ENCODE measurements around the gene ATG16L1.

The ATG16L1 gene

DNA sequence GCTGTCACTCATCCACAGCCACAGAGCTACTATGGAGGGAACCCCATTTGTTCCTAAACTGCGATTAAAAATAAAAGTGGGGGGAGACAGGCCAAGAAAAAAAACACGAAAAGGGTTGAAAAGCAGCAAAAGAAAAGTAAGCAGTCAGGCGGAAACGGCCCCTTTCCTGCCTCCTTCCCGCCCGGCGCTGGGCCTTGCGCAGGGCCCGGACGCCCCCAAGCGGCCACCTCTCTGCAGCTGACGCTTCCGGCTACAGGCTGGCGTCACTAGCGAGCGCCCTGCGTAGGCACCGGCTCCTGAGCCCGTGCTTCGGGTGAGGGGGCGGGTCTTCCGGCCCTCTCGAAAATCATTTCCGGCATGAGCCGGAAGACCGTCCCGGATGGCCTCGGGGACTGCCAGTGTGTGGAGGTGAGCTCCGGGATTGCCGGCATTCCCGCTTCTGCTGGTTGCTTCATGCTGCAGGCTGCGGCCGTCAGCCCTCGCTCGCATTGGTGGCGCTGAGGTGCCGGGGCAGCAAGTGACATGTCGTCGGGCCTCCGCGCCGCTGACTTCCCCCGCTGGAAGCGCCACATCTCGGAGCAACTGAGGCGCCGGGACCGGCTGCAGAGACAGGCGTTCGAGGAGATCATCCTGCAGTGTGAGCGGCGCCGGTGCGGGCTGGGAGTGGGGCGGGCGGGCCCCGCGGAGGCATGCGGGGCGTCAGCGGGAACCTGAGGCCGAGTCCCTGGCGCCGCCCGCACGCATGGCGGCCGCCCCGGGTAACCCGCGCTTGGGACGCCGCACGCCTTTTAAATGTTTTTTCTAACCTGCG lies at the start of gene ATG16L1:
ATG16L1 (plus strand) TSS at position 368 of the 811 bp plus-strand sequence; CDS start at position 523, 155 bp downstream.
- H3K36me3 ChIP-seq (ENCODE audit: insufficient read depth, low read length), result peaks cover 32% of the 10 kb centered on the region
- H3F3A ChIP-seq (ENCODE audit: insufficient read depth, low read length), result no peaks in the 10 kb centered on the region
- H3K27me3 ChIP-seq (ENCODE audit: insufficient read depth, low read length), result no peaks in the 10 kb centered on the region
- TF ChIP-seq, protein P1, sequence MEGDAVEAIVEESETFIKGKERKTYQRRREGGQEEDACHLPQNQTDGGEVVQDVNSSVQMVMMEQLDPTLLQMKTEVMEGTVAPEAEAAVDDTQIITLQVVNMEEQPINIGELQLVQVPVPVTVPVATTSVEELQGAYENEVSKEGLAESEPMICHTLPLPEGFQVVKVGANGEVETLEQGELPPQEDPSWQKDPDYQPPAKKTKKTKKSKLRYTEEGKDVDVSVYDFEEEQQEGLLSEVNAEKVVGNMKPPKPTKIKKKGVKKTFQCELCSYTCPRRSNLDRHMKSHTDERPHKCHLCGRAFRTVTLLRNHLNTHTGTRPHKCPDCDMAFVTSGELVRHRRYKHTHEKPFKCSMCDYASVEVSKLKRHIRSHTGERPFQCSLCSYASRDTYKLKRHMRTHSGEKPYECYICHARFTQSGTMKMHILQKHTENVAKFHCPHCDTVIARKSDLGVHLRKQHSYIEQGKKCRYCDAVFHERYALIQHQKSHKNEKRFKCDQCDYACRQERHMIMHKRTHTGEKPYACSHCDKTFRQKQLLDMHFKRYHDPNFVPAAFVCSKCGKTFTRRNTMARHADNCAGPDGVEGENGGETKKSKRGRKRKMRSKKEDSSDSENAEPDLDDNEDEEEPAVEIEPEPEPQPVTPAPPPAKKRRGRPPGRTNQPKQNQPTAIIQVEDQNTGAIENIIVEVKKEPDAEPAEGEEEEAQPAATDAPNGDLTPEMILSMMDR (IDR thresholded peaks at IDR 0.05; ENCODE audit: low read length), result peak; percentile 97
- TF ChIP-seq EZH2 (IDR thresholded peaks at IDR 0.05; ENCODE audit: borderline replicate concordance, low read length), result no peak
- H2AFZ ChIP-seq (ENCODE audit: low read length), result peak within 1 kb of the TSS; percentile 59
- H3K79me2 ChIP-seq (ENCODE audit: insufficient read depth, low read length), result peaks cover 32% of the 10 kb centered on the region
- peak within 1 kb of the TSS; percentile 78 for H3K9ac ChIP-seq (ENCODE audit: low read length)
- H3K4me2 ChIP-seq (ENCODE audit: low read length), result peak within 1 kb of the TSS; percentile 85
- H3K27ac ChIP-seq (ENCODE audit: low read depth, low read length, poor library complexity, severe bottlenecking), result peak within 1 kb of the TSS; percentile 64
- no peaks in the 10 kb centered on the region for H3K9me2 ChIP-seq (ENCODE audit: low read depth, low read length)
- H3K4me3 ChIP-seq (ENCODE audit: low read depth, low read length, poor library complexity, severe bottlenecking), result peak within 1 kb of the TSS; percentile 80
- no peaks in the 10 kb centered on the region for H4K20me1 ChIP-seq (ENCODE audit: insufficient read depth, low read length)
- H3K4me1 ChIP-seq (ENCODE audit: insufficient read depth, low read length, severe bottlenecking), result peaks cover 26% of the 10 kb centered on the region
- no peaks in the 10 kb centered on the region for H3K9me3 ChIP-seq (ENCODE audit: low read length)

DNA sequence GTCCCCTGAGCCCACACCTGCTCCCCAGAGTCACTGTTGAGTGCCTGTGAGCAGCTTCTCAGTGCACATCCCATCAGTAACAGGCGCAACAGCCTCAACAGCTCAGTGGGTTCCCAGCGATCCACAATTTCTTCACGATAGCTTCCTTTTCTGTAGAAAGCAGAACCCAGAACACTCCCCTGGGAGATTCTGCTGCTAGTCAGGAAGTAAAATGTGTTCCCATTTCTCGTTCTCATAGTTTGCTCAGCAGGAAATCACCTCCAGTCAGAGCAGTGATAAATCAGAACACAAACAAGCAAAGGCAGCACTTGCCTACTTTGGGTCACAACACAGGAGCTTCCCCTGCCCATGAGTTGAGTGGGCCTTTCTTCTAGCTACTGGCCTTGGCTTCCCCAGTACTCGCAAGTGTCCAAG lies 48.9 kb upstream of the ATG16L1 start:
- Histone ChIP-seq H3K4me2 (ENCODE audit: low read length) (no peak overlapping the region), H3K27ac (ENCODE audit: low read depth, low read length, poor library complexity, severe bottlenecking) (no peak overlapping the region), H3F3A (ENCODE audit: insufficient read depth, low read length) (no peaks in the 10 kb centered on the region), H3K9me3 (ENCODE audit: low read length) (no peaks in the 10 kb centered on the region), H4K20me1 (ENCODE audit: insufficient read depth, low read length) (no peaks in the 10 kb centered on the region), H3K9ac (ENCODE audit: low read length) (no peak overlapping the region), H3K4me1 (ENCODE audit: insufficient read depth, low read length, severe bottlenecking) (no peaks in the 10 kb centered on the region), H3K4me3 (ENCODE audit: low read depth, low read length, poor library complexity, severe bottlenecking) (no peak overlapping the region), H3K27me3 (ENCODE audit: insufficient read depth, low read length) (no peaks in the 10 kb centered on the region), H3K9me2 (ENCODE audit: low read depth, low read length) (no peaks in the 10 kb centered on the region), H3K36me3 (ENCODE audit: insufficient read depth, low read length) (peaks cover 45% of the 10 kb centered on the region), H2AFZ (ENCODE audit: low read length) (no peak overlapping the region), H3K79me2 (ENCODE audit: insufficient read depth, low read length) (no peaks in the 10 kb centered on the region)
- TF ChIP-seq EZH2 (IDR thresholded peaks at IDR 0.05; ENCODE audit: borderline replicate concordance, low read length), result no peak
- TF ChIP-seq, protein P1 (IDR thresholded peaks at IDR 0.05; ENCODE audit: low read length), result no peak

DNA sequence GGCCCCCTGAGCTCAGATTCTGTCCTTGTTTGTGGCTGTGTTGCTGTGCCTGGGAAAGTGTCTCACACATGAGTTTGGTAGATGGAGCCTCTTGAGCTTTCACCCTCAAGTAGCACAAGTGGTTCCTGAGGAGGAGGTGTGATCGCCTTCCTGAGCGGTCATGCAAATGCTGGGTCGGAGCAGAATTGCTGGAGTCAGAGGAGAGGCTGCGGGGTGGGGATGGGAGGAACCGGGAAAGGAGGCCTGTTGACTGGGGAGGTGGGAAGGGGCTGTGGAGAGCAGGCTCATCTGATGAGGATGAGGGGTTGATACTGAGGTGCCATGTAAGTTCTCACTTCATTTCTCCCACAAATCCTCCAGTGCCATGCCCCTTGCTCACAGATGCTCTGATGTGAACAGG lies 48.4 kb upstream of the ATG16L1 start:
- no peaks in the 10 kb centered on the region for H3K27me3 ChIP-seq (ENCODE audit: insufficient read depth, low read length)
- H3K27ac ChIP-seq (ENCODE audit: low read depth, low read length, poor library complexity, severe bottlenecking), result no peak overlapping the region
- H3K9me3 ChIP-seq (ENCODE audit: low read length), result no peaks in the 10 kb centered on the region
- H4K20me1 ChIP-seq (ENCODE audit: insufficient read depth, low read length), result no peaks in the 10 kb centered on the region
- H3K9me2 ChIP-seq (ENCODE audit: low read depth, low read length), result no peaks in the 10 kb centered on the region
- no peak overlapping the region for H3K9ac ChIP-seq (ENCODE audit: low read length)
- H3K4me1 ChIP-seq (ENCODE audit: insufficient read depth, low read length, severe bottlenecking), result no peaks in the 10 kb centered on the region
- H3K4me2 ChIP-seq (ENCODE audit: low read length), result no peak overlapping the region
- TF ChIP-seq EZH2 (IDR thresholded peaks at IDR 0.05; ENCODE audit: borderline replicate concordance, low read length), result no peak
- TF ChIP-seq, protein P1 (IDR thresholded peaks at IDR 0.05; ENCODE audit: low read length), result no peak
- peaks cover 43% of the 10 kb centered on the region for H3K36me3 ChIP-seq (ENCODE audit: insufficient read depth, low read length)
- no peak overlapping the region for H2AFZ ChIP-seq (ENCODE audit: low read length)
- no peaks in the 10 kb centered on the region for H3K79me2 ChIP-seq (ENCODE audit: insufficient read depth, low read length)
- H3F3A ChIP-seq (ENCODE audit: insufficient read depth, low read length), result no peaks in the 10 kb centered on the region
- H3K4me3 ChIP-seq (ENCODE audit: low read depth, low read length, poor library complexity, severe bottlenecking), result no peak overlapping the region

Data from OCI-LY1 (cell line).